HCT116 (cell line): ENCODE data around the gene GTPBP2.

ENCODE experiments used
- CTCF ChIP-seq, 3 experiments: fragments of 200-600 bp in 1 of 3; sonication (generic) in 1 of 3; IDR thresholded peaks in 2 of 3; conservative IDR thresholded peaks in 1 of 3; 2 replicates each; pipeline ENCODE4 v1.5.1; 2012 to 2017; ENCODE audit warnings: low read depth in 2 of 3, low read length in 2 of 3, antibody characterized with exemption in 1 of 3, borderline replicate concordance in 1 of 3, control low read depth in 1 of 3, mild to moderate bottlenecking in 1 of 3, mixed read lengths in 1 of 3, mixed run types in 1 of 3, moderate library complexity in 1 of 3; ENCODE audit not compliant: insufficient read depth in 1 of 3
- EZH2 ChIP-seq: fragments of 200-600 bp; sonication (generic); IDR thresholded peaks from 2 replicates; pipeline ENCODE4 v1.6.1; 2017; ENCODE audit warnings: antibody characterized with exemption, mixed run types
- FOSL1 ChIP-seq: IDR thresholded peaks from 2 replicates; pipeline ENCODE4 v1.6.1; 2012; ENCODE audit warnings: low read depth
- JUND ChIP-seq: IDR thresholded peaks from 2 replicates; pipeline ENCODE4 v1.6.1; 2012
- POLR2AphosphoS5 ChIP-seq: IDR thresholded peaks from 2 replicates; pipeline ENCODE4 v1.6.1; 2011; ENCODE audit warnings: mild to moderate bottlenecking, low read depth, low read length, moderate library complexity
- REST ChIP-seq: IDR thresholded peaks from 2 replicates; pipeline ENCODE4 v1.6.1; 2012; ENCODE audit warnings: low read depth
- SIN3A ChIP-seq: IDR thresholded peaks from 2 replicates; pipeline ENCODE4 v1.6.1; 2012; ENCODE audit warnings: low read depth
- ZNF274 ChIP-seq: fragments of 200-500 bp; sonication (Bioruptor generic); IDR thresholded peaks from 2 replicates; pipeline ENCODE4 v1.6.1; 2014; ENCODE audit warnings: mild to moderate bottlenecking, low read depth, low read length, inconsistent platforms

- no peak for TF ChIP-seq CTCF (IDR thresholded peaks at IDR 0.05 in 2 of 3, conservative IDR thresholded peaks at IDR 0.05 in 1 of 3; ENCODE audit: borderline replicate concordance in 1 of 3, insufficient read depth in 1 of 3, low read depth in 2 of 3, low read length in 2 of 3)
- TF ChIP-seq POLR2AphosphoS5: no peak
- no peak for TF ChIP-seq ZNF274
- no peak for TF ChIP-seq JUND
- TF ChIP-seq REST: no peak
- no peak for TF ChIP-seq SIN3A
- TF ChIP-seq EZH2: no peak
- no peak for TF ChIP-seq FOSL1
Observed at GRCh38 chr6:43665376-43665775, 36.3 kb upstream of the GTPBP2 start.
